Measurements from ENCODE around the gene ST7.

DNA sequence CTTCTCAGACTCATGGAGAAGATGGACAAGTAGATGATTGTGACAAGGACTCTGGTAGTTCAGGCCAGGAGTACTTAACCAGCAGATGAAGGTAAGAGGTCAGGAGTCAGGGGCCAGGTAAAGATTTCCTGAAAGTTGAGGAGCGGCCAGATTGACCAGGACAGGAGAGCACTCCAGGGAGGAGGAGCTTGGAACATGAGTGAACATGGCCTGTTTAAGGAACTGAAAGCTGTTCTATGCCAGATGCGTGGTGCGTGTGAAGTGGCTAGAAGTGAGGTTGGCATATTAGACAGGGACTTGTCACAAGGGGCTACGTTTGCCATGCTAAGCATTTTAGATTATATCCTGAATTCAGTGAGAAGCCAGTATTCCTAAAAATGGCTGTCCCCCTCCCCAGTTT is 212.4 kb downstream of the ST7 start:
- TF ChIP-seq, protein P1, sequence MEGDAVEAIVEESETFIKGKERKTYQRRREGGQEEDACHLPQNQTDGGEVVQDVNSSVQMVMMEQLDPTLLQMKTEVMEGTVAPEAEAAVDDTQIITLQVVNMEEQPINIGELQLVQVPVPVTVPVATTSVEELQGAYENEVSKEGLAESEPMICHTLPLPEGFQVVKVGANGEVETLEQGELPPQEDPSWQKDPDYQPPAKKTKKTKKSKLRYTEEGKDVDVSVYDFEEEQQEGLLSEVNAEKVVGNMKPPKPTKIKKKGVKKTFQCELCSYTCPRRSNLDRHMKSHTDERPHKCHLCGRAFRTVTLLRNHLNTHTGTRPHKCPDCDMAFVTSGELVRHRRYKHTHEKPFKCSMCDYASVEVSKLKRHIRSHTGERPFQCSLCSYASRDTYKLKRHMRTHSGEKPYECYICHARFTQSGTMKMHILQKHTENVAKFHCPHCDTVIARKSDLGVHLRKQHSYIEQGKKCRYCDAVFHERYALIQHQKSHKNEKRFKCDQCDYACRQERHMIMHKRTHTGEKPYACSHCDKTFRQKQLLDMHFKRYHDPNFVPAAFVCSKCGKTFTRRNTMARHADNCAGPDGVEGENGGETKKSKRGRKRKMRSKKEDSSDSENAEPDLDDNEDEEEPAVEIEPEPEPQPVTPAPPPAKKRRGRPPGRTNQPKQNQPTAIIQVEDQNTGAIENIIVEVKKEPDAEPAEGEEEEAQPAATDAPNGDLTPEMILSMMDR (conservative IDR thresholded peaks at IDR 0.05; ENCODE audit: low read depth in 2 of 2): no peak
- no peak for TF ChIP-seq EZH2 (IDR thresholded peaks at IDR 0.05; ENCODE audit: low read depth, unreplicated experiment)
- no peak for TF ChIP-seq EZH2phosphoT487 (IDR thresholded peaks at IDR 0.05; ENCODE audit: unreplicated experiment)
- no peak for TF ChIP-seq POLR2AphosphoS5 (IDR thresholded peaks at IDR 0.05; ENCODE audit: low read depth)
- TF ChIP-seq CREB1 (CRISPR knock-in tag; IDR thresholded peaks at IDR 0.05; ENCODE audit: low read depth): no peak
- no peak for TF ChIP-seq REST (IDR thresholded peaks at IDR 0.05; ENCODE audit: unreplicated experiment)
- TF ChIP-seq JUNB (IDR thresholded peaks at IDR 0.05; ENCODE audit: unreplicated experiment): no peak
- no peak for TF ChIP-seq ZNF114 (CRISPR knock-in tag; IDR thresholded peaks at IDR 0.05)
- no peak for TF ChIP-seq NANOG (IDR thresholded peaks at IDR 0.05; ENCODE audit: borderline replicate concordance)
- TF ChIP-seq ZNF331 (CRISPR knock-in tag; IDR thresholded peaks at IDR 0.05; ENCODE audit: low read depth): no peak
- TF ChIP-seq, protein P2, sequence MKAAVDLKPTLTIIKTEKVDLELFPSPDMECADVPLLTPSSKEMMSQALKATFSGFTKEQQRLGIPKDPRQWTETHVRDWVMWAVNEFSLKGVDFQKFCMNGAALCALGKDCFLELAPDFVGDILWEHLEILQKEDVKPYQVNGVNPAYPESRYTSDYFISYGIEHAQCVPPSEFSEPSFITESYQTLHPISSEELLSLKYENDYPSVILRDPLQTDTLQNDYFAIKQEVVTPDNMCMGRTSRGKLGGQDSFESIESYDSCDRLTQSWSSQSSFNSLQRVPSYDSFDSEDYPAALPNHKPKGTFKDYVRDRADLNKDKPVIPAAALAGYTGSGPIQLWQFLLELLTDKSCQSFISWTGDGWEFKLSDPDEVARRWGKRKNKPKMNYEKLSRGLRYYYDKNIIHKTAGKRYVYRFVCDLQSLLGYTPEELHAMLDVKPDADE (IDR thresholded peaks at IDR 0.05): no peak
- no peak for TF ChIP-seq STAT1 (IDR thresholded peaks at IDR 0.05; ENCODE audit: unreplicated experiment)
